MV-4-11 (cell line): ENCODE data around the gene ITPR2.
A peak's percentile ranks its signal among the peaks of the same experiment; 100 is the strongest.
"Not testable (repeated sequence)": the region's sequence is repeated elsewhere in the genome, so short reads cannot be mapped to it uniquely, and the experiment has no call there.

Source experiments
- DNase-seq: peaks from one replicate; lab custom pipeline; 2025; lab: John Stamatoyannopoulos, UW

The ITPR2 gene

DNA sequence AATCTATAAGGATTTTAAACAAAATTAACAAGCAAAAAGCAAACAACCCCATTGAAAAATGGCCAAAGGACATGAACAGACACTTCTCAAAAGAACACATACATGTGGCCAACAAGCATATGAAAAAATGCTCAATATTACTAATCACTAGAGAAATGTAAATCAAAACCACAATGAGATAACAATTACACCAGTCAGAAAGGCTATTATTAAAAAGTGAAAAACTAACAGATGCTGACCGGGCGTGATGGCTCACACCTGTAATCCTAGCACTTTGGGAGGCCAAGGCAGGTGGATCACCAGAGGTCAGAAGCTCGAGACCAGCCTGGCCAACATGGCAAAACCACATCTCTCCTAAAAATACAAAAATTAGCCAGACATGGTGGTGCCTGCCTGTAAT, 315.7 kb downstream of the ITPR2 start:
- DNase-seq, result not testable (repeated sequence)

DNA sequence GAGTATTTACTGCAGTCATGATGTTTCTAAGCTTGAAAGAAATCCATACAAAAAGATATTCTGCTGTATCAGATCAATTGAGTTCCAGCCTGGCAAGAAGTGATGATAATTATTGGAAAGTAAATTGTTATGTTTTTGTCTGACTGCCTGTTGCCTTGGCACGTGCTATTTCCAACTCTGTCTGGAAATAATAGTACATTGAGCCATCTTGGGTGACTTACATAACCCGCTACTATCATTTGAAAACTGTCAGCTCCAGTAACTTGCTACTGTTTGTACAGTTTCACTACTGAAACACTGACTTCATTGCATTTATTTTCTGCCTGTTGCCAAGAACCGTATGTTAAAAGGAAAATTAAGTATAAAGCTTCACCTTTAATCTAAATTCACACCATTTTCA, 318.6 kb downstream of the ITPR2 start:
- DNase-seq, result no peak

DNA sequence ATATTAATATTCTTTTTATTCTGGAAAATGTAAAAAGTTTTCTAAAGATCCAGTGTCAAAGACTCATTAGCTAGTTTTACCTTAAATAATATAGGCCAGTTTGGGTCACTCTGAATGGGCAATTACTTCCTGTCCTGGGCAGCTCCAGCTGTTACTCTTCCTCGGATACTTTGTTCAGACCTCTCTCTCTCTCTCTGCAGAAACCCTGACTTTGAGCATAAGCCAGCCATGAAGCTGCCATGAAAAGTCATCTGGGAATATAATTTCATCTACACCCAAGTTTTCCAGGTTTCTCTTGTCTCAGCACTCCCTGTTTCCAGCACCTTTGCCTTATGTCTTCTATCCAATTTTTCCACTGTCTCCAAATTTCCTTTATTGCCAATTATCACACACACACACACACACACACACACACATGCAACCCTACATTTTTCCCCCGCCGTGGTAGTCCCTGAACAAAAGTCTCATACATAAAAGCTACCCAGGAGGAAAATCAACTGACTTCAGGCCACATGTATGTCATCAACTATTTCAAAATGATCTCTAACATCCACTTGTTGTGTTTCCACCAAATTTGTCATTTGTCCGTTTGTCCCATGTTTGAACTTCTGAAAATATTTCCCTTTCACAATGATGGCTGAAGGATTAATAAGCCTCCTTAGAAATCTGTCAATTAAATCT, 319.5 kb downstream of the ITPR2 start:
- DNase-seq, result no peak

DNA sequence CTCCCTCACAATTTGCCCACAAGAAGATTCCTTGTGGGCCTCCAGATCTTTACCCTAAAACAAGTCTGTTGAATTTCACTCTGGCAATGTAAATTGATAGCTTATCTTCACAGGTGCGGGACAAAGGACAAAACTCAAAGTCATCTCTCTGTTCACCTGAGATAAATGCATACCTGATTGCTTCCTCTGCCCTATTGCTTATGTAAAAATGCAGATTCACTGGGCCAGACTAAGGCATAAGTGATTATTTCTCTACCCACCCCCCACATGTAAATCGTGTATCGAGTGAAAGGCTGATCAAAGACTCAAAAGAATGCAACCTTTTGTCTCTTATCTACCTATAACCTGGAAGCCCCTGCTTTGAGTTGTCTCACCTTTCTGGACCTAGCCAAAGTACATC, 320.8 kb downstream of the ITPR2 start:
- no peak for DNase-seq

DNA sequence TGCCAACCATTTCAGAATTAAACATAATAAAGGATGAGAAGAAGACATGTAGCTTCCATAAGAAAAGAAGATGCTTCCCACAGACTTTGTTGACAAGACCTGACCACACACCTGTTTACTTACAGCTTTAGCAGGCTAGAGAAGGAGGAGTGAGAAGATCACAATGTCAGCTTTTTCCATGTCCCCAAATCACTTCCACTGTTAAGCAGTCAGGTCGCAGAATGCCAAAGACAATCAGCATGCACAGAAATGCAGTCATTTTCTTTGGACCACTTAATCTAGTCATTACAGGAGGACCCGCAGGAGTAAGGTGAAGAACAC, 322.7 kb downstream of the ITPR2 start:
- no peak for DNase-seq

DNA sequence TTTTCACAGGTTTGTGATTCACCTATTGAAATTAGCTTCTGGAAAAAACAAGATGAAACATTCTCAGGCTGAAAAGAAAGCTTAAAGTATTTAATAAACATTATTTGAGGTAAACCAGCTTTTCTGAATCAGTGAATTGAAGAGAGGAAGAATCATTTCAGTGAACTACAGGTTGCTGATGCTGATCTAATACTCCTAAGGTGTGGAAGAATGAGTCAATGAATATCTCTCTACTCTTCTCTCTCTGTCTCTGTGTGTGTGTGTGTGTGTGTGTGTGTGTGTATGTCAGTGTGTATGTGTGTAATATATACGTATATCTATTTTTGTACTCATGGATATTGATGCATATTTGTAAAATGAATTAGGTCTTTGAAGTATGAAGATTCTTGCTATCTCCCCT, 325.4 kb downstream of the ITPR2 start:
- no peak for DNase-seq

DNA sequence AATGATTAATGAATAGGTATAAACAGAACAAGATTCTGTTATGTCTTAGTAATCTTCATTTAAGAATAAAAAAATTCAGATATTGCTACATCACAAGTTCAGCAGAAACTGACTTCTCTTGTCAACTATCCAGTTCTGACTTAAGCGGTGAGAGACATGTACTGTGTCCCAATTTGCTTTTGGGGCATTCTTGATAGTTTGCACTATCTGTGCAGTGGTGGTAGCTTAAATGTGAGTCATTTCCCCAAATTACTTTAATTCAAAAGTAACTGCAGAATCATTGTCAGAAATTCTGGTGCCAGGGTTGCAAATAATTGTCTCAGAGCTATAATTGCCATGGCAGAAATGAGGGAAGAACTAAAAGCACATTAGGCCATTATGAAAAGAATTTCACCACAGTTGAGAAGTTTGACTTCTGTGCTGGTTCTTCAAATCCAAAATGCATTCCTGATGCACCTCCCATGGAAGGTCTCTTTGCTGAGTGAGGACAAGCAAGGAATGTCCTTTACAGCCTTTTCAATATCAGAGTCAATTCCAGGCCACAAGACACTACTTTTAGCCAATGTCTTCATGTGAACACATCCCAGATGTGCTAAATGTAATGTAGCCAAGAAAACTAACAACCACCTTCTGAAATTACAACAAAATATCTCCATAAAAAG, 332.9 kb downstream of the ITPR2 start:
- DNase-seq, result no peak

DNA sequence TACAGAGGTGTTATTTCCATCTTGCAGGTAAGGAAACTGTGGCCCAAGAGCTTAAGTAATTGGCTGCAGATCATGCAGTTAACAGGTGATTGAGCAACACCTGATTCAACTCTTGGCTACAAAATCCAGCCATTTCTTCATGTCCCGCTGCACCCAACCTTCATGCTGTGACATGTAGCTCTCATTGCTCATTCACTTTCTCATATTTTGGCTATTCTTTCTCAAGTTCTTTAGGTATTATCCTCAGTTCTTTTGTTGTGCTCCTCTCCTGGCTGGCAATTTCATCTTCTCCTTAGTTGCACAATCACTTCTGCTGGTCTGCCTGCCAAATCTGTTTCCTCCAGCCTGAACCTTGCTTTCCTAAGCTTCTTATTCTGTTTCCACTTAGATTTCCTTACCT, 336.8 kb downstream of the ITPR2 start:
- no peak for DNase-seq

DNA sequence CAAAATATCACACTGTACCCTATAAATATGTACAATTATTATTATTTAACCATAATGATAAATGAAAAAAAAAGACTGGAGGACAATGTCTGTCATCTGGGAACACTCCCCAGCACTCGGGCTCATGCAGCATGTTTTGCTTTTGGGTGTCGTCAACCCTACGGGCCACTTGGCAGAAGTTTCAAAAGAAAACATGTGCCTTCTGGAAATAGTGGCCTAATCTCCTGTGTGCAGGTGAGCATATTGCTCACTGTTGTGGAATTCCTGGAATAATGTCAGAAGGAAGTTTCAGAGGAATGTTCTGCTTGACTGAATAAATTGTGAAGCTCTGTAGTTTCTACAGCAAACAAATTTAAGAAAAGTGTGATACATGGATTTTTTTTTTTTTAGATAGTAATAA, 339.3 kb downstream of the ITPR2 start:
- DNase-seq, result no peak

DNA sequence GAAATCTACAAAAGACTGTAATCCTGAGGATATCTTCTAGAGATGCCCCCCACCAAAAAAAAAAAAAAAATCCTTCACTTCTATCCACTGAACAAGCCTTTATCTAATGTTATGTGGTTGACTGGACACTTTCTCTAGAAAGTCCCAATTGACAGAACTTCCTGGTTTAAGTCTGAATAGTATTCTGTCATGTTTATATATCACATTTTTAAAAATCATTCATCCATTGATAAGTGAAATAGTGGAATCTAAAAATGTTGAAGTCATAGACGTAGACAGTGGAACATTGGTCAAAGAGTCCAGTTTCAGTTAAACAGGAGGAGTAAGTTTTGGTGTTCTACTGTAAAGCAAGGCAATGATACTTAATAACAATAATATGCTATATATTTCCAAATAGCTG, 340.6 kb downstream of the ITPR2 start:
- DNase-seq, result no peak

DNA sequence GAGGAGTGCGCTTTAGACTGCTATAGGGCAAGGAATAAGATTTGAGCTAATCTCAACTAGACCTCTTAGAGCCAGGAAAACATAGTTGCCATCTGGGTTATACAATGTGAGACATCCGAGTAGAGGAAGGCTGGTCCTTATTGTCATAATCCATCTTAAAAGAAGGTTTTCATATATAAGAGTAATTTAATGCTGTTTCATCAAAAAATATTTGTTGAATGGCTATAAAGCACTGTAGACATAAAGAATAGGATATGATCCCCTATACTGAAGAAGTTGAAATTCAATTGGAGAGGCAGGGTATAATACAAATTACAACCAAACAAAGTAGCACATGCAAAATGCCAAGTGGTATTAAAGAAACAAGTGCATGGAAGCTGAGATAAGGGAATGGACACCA, 343.1 kb downstream of the ITPR2 start:
- DNase-seq, result no peak

DNA sequence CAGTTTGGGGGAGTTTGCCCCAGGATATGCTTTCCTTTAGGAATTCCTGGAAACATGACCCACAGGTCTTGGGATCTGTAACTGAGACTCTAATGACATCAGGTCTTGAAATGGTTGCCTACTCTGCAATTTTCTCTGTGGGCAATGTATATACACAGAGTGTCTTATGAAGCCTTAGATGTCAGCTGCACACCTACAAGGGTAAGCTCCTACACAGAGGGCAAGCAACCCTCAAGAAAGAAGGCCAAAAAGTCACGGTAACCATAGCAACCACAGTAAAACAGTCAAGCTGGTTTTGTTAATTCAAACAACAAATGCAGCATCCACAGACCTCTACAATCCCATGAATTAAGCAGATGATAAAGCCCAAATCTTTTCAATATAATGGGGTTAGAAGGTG, 344.6 kb downstream of the ITPR2 start:
- no peak for DNase-seq

DNA sequence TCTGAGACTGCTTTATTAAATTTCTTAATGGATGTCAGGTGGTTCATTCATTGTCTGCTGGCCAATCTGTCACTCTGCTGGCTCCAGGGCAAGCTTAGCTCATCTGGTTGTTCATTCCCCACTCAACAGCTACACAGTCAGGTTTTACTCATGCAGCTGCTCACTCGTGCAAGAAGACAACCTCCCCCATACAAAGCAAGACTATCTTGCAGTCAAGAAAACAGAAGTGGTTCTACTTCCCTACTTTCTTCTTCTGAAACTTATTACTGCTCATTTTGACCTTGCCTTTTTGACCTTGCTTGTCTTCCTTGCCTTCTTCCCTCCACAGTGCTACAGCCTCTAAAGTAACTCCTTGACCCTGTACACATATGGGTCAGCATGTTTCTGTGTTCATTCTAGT, 359.7 kb downstream of the ITPR2 start:
- peak; percentile 94 for DNase-seq

DNA sequence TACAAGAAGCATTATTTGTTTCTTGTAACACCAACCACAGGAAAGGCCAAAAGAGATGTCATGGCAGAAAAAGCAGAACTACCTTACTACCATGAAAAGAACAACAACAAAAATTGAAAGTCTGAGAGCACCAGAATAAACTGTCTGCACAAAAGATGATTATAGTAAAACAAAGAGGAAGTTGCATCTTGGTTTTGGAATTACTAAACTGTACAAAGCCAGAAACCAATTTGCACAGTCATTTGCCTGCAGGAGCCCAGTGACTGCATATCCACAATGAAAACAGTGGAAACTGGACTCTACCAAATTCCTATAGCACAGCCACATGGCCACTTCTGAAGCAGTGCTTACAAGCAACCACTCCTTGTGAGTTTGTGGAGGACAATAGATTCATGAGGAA, 361.4 kb downstream of the ITPR2 start:
- DNase-seq, result peak; percentile 99

DNA sequence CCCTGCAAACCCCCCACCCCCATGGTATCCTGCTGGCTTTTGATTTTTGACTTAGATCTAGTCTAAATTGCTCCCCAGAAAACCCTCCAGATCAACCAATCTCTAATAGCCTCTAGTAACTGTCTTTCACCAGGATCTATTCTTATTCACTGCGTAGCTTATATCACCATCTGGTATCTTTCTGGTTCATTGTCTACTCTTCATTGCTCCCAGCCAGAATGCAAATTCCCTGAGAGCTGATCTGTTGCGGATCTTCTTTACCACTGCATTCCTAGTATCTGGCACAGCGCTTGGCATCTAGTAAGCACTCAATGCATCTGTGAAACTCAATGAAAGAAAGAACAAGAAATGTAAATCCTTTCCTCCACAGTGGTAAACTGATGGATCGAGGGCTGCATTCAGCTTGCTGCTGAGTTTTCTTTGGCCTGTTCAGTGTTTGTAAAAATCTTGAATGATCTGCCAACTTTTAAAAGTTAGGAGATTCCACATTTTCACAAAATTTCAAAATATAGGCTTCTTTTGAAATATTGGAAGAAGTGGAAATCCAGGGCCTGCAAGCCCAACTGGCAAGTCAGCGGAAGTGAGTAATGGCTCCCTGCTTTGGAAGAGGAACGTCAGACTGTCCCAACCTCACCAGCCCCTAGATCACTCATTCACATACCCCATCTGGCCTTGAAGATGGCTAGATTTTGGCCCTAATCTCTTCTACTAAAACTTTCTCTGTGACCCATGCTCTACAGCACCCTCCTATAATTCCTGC, 363.4 kb downstream of the ITPR2 start:
- no peak for DNase-seq

DNA sequence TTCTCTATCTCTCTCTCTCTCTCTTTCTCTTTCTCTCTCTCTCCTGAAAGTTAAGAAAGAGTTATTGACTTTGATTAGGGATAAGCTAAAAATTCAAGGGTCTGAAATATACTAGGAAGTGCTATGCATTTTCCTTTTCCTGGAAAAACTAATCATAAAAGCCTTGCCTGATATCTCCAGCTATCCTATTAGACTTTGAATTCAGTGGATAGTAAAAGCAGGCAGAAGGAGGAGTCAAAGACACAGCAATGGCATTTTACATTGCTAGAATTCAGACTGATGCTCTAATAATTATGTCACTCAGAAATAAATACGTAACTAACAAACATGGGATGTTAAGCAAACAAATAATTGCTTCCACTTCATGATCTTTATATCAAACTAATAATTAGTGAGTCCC, 365.6 kb downstream of the ITPR2 start:
- no peak for DNase-seq

DNA sequence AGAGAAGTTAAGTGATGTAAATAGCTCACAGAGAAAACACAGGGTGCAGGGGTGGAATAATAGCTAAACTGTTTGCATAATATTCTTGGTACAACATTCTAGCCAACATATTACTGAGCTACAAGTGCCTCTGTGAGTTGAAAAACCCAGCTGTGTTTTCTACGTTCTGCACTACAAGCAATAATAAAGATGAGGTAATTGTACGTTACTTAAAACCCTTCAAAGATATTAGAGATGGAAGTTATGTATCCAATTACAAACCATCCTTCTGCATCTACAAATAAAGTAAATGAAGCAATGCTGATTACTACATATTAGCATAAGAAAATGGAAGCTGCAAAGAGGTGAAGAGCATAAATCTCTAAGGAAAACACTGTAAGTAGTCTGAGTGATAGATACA, 366.3 kb downstream of the ITPR2 start:
- no peak for DNase-seq

DNA sequence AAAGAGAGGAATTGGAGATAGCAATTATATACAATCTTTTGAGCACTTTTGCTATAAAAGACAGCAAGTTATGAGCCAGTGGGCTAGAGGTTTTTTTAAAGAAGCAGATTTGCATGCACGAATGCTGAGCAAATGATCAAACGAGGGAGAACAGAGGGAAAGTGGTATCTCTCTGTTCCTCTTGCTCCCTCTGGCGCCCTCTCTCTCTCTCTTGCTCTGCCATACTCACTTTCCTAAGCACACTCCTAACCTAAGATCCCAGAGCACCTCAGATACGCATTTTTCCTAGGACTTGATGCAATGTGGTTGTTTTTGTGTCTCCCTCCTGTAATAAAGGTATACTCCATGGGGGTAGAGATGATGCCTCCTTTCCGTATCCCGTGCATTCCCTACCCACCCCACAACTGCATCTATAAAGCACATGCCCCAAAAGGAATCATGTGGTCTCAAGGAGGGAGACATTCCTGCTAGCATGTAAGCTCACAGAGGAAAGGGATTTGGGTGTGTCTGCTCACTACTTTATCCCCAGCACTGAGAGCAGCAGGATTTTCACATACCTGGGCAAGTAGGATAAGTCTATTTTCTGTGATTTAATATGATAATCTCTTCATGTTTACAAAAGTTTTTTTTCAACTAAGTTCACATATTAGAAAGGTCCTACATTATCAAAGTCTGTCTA, 367.4 kb downstream of the ITPR2 start:
- no peak for DNase-seq

DNA sequence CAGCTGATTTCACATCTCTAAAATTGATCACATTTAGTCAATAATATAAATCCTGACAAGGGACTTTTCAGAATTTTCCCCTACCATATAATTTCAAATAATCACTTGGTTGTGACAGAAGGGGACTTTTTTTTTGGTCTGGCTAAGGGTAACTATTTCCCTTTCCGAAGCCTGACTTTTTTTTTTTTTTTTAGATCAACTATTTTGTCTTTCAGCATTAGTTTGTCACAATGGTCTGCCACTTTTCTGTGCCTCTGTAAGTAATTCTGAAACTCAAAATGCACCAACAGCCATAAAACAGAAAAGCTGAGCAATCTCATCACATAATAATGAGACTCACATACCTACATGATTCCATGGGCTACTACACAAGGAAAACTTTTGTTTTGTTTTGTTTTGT, 371.2 kb downstream of the ITPR2 start:
- DNase-seq, result no peak

DNA sequence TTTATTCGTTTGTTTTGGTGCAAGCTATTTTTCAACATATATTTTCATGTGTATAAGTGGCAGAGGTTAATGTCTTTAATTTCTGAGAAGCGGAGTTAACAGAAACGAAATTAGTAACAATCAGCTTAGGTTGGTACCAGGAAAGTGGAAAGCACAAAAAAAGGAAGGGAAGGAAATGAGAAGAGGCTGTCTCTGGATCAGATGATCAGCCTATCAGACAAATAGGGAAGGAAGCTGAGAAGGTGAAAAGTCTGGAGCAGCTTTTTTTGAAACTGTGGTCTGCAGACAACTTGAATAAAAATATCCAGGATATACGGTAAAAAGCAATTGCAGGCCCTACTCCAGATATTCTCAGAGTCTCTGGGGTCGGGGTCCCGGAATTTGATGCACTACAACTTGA, 372.6 kb downstream of the ITPR2 start:
- peak; percentile 10 for DNase-seq

DNA sequence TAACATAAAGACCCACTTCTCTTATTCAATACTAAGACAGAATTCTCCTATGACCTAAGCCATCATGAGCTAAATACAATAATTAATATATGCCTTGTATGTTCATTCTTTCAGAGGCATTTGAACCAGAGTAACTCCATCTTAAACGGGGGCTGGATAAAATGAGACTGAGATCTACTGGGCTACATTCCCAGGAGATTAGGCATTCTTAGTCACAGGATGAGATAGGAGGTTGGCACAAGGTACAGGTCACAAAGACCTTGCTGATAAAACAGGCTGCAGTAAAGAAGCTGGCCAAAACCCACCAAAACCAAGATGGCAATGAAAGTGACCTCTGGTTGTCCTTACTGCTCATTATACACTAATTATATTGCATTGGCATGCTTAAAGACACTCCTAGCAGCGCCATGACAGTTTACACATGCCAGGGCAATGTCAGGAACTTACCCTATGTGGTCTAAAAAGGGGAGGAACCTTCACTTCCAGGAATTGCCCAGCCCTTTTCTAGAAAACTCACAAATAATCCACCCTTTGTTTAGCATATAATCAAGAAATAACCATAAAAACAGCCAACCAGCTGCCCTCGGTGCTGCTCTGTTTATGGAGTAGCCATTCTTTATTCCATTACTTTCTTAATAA, 376.9 kb downstream of the ITPR2 start:
- DNase-seq, result peak; percentile 8

DNA sequence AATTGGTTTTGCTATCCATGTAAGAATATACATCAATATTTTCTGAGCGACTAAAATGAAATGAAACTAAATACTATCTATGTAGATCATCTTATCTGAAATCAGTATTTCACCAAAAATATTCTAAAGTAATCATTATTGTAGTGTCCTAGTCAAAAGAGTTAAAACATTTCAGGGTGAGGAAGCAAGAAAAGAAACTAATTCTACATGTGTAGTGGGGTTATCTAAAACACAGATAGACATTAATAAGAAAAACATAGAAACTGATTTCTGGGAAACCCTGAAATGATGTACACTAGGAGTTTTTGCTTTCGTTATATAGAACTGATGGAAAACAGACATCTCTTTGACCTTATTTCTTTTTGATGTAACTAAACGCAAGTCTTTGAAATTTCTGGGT, 379.7 kb downstream of the ITPR2 start:
- DNase-seq, result no peak

DNA sequence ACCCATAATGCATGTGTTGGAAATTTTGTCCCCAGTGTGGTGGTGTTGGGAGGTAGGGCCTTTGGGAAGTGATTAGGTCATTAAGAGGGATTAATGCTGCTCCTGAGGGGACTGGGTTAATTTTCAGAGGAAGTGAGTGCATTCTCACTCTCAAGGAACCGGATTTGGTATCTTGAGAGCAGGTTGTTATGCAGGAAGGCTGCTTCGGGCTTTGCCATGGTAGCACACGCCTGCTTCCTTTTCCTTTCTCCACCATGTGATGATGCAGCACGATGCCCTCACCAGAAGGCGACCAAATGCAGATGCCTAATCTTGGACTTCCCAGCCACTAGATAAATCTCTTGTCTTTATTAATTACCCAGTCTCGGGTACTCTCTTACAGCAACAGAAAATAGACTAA, 380.5 kb downstream of the ITPR2 start:
- no peak for DNase-seq
